ENCODE results near the gene ADAM11.
"Not testable (repeated sequence)": the region's sequence is repeated elsewhere in the genome, so short reads cannot be mapped to it uniquely, and the experiment has no call there.

Gene ADAM11

GRCh38 chr17:44758414-44759085 is at the start of gene ADAM11:
Gene ADAM11 (plus strand): TSS chr17:44758988. CDS start chr17:44759200, 212 bp downstream.
- DNase-seq: peak; percentile 34

- no peak for DNase-seq
These were observed 39.3 kb upstream of the ADAM11 start for GRCh38 chr17:44719444-44719843.

GRCh38 chr17:44722254-44722653 is 36.5 kb upstream of the ADAM11 start:
- no peak for DNase-seq

- not testable (repeated sequence) for DNase-seq
These were observed 32.7 kb upstream of the ADAM11 start for GRCh38 chr17:44726121-44726520.

GRCh38 chr17:44733753-44734152 is 25.0 kb upstream of the ADAM11 start:
- DNase-seq: no peak

- no peak for DNase-seq
These were observed 24.5 kb upstream of the ADAM11 start for GRCh38 chr17:44734272-44734671.

- DNase-seq: no peak
These were observed 22.1 kb upstream of the ADAM11 start for GRCh38 chr17:44736551-44737240.

- DNase-seq: no peak
These were observed 20.4 kb upstream of the ADAM11 start for GRCh38 chr17:44738214-44738906.

- no peak for DNase-seq
These were observed 17.5 kb upstream of the ADAM11 start for GRCh38 chr17:44741316-44741715.

- no peak for DNase-seq
These were observed 13.5 kb upstream of the ADAM11 start for GRCh38 chr17:44745301-44745700.

- not testable (repeated sequence) for DNase-seq
These were observed 13.1 kb upstream of the ADAM11 start for GRCh38 chr17:44745738-44746137.

GRCh38 chr17:44747566-44747965 is 11.2 kb upstream of the ADAM11 start:
- no peak for DNase-seq

GRCh38 chr17:44749076-44749979 is 9.5 kb upstream of the ADAM11 start:
- DNase-seq: no peak

GRCh38 chr17:44749980-44750318 is 8.8 kb upstream of the ADAM11 start:
- no peak for DNase-seq

- DNase-seq: no peak
These were observed 7.5 kb upstream of the ADAM11 start for GRCh38 chr17:44751331-44751730.

GRCh38 chr17:44751806-44752205 is 7.0 kb upstream of the ADAM11 start:
- DNase-seq: no peak

GRCh38 chr17:44752953-44753861 is 5.6 kb upstream of the ADAM11 start:
- DNase-seq: no peak

- no peak for DNase-seq
These were observed 4.5 kb upstream of the ADAM11 start for GRCh38 chr17:44754276-44754675.

- not testable (repeated sequence) for DNase-seq
These were observed 3.6 kb upstream of the ADAM11 start for GRCh38 chr17:44755180-44755579.

GRCh38 chr17:44757045-44757917 is 1.5 kb upstream of the ADAM11 start:
- DNase-seq: no peak

GRCh38 chr17:44757918-44758413 is 822 bp upstream of the ADAM11 start:
- DNase-seq: no peak
